ENCODE data around the gene TEDC1. TPM values are rescaled to one million over a fixed set of nuclear protein-coding genes. Genes with fewer than 3 reads are reported as not detected.

The TEDC1 gene
- total RNA-seq, 2 donors from 2014 or later, result 1.6 to 12.2 TPM

DNA sequence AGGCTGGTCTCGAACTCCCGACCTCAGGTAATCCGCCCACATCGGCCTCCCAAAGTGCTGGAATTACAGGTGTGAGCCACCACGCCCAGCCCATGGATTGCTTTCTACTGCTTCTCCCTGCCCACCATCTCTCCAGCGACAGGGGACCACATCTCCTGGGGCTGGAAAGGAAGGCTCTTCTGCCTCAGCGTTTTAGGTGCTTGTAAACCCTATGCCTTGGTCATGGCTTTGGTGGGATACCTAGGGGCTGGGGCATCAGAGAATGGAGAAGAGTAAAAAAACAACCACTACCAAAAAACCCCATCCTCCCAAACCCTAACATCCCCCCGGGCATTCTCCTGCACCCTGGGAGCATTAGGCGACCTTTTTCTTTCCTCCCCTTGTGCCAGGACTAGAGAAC, 34.3 kb downstream of the TEDC1 start:
- no peak for ATAC-seq

DNA sequence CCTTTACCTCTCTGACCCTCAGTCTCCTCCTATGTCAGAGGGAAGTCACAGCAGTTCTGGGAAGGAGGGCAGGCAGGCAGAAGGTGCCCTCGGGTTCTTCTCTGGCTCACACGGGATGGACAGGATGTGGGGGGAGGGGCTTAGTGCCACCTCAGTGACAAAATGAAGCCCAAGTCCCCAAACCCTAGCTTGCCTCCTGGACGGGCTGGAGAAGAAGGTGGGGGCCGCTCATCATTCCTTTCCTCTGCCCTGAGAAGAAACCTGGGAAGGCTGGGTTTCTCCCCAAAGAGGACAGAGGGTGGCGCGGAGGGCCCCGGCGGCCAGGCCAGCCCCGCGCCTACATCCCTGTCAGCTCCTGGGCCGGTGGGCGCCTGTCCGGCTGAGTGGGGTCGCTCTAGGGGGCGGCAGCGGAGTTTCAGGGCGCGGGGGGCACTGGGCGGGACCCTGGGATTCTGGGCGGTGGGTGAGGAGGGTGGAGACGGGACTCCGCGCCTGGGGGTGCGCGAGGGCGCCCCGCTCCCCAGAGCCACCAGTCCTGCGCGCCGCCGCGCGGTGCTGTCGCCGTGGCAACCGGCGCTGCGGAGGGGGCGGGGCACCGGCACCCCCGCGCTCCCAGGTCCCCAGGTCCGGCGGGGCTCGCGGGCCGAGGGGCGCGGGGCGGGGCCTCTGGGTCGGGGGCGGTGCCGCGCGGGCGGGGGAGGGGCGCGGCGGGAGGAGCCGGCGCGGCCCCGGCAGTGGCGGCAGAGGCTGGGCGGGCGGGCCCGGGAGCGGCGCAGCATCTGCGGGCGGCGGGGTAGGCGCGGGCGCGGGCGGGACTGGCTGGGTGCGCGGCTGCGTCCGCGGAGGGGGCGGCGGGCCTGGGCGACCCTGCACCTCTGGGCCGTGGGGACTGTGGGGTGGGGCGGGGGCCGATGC, 35.1 kb downstream of the TEDC1 start, which contains the start of gene TMEM121:
Gene TMEM121, plus strand, starts transcription at position 723 of the 915 bp plus-strand sequence. CDS start 2,252 bp downstream, outside the sequence.
- ATAC-seq, result peak; percentile 23
- DNase-seq, result peak; percentile 21 to 50 (median 33)
- Histone ChIP-seq H3K9me3 (no peaks in the 10 kb centered on the region), H3K27me3 (no peaks in the 10 kb centered on the region), H3K36me3 (replicated peaks in 1 of 2; ENCODE audit: insufficient read depth in 1 of 2, low read depth in 2 of 2) (no peaks in the 10 kb centered on the region), H3K4me1 (peaks cover 27% of the 10 kb centered on the region), H3K4me3 (peak within 1 kb of the TSS; percentile 24 to 27), H3K27ac (peak within 1 kb of the TSS in 1 of 4 donors; percentile 34)
- intact Hi-C loops (cut with DNase I), result no loop called here
- no peak for TF ChIP-seq POLR2A (IDR thresholded peaks at IDR 0.05)
- TF ChIP-seq, protein P1, sequence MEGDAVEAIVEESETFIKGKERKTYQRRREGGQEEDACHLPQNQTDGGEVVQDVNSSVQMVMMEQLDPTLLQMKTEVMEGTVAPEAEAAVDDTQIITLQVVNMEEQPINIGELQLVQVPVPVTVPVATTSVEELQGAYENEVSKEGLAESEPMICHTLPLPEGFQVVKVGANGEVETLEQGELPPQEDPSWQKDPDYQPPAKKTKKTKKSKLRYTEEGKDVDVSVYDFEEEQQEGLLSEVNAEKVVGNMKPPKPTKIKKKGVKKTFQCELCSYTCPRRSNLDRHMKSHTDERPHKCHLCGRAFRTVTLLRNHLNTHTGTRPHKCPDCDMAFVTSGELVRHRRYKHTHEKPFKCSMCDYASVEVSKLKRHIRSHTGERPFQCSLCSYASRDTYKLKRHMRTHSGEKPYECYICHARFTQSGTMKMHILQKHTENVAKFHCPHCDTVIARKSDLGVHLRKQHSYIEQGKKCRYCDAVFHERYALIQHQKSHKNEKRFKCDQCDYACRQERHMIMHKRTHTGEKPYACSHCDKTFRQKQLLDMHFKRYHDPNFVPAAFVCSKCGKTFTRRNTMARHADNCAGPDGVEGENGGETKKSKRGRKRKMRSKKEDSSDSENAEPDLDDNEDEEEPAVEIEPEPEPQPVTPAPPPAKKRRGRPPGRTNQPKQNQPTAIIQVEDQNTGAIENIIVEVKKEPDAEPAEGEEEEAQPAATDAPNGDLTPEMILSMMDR (IDR thresholded peaks at IDR 0.05), result no peak
- WGBS, 2 donors, result 0 to 2% methylated on average over 2 to 50 of the region's 88 CpGs

More for the DNA sequence above, 34.3 kb downstream of the TEDC1 start:
- no peak for DNase-seq
- peaks cover 27% of the 10 kb centered on the region for H3K4me1 ChIP-seq
- no peak overlapping the region for H3K4me3 ChIP-seq
- WGBS, 2 donors, result 83 to 89% methylated on average over 9 of the region's 9 CpGs
- H3K36me3 ChIP-seq (replicated peaks in 1 of 2; ENCODE audit: insufficient read depth in 1 of 2, low read depth in 2 of 2), result no peaks in the 10 kb centered on the region
- H3K27me3 ChIP-seq, result no peaks in the 10 kb centered on the region
- H3K9me3 ChIP-seq, result no peaks in the 10 kb centered on the region
- TF ChIP-seq, protein P1 (IDR thresholded peaks at IDR 0.05), result no peak
- no peak for TF ChIP-seq POLR2A (IDR thresholded peaks at IDR 0.05)
- no peak overlapping the region for H3K27ac ChIP-seq
- intact Hi-C loops (cut with DNase I), result no loop called here

DNA sequence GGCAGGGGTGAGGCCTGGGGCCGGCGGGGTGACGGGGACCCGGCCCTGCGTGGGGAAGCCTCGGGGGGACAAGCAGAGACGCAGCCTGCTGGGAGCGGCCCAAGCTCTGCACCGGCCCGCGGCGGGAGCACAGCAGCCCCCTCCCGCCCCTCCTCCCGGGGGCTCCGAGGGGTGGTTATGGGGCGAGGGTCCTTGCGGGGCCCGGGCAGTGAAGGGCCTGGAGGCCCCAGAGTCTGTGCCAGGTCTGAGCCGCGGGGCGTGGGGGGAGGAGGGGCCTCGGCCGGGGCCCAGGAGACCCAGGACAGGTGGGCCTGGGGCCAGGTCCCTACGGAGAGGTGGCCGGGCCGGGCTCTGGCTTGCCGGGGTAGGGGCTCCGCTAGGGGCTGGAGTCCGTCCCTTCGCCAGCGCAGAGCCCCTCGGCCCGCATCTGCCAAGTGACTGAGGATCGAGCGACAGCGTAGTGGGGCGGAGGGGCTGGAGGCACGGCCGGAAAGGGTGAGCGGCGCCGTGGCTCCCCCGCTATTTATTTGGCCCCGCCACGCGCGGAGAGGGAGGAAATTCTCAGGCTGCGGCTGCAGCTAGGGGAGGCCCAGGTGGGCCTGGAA, 35.8 kb downstream of the TEDC1 start:
- Histone ChIP-seq H3K4me1 (peaks cover 27% of the 10 kb centered on the region), H3K27ac (peak overlapping the region in 1 of 4 donors; percentile 23), H3K9me3 (no peaks in the 10 kb centered on the region), H3K36me3 (replicated peaks in 1 of 2; ENCODE audit: insufficient read depth in 1 of 2, low read depth in 2 of 2) (no peaks in the 10 kb centered on the region), H3K4me3 (peak overlapping the region; percentile 24 to 27), H3K27me3 (no peaks in the 10 kb centered on the region)
- TF ChIP-seq, protein P1 (IDR thresholded peaks at IDR 0.05), result no peak
- TF ChIP-seq POLR2A (IDR thresholded peaks at IDR 0.05), result no peak
- intact Hi-C loops (cut with DNase I), result no loop called here
- DNase-seq (peak in 2 of 4 donors; percentile 39 to 46), ATAC-seq (peak; percentile 5)
- WGBS, 2 donors, result 0 to 1% methylated on average over 5 to 45 of the region's 48 CpGs

DNA sequence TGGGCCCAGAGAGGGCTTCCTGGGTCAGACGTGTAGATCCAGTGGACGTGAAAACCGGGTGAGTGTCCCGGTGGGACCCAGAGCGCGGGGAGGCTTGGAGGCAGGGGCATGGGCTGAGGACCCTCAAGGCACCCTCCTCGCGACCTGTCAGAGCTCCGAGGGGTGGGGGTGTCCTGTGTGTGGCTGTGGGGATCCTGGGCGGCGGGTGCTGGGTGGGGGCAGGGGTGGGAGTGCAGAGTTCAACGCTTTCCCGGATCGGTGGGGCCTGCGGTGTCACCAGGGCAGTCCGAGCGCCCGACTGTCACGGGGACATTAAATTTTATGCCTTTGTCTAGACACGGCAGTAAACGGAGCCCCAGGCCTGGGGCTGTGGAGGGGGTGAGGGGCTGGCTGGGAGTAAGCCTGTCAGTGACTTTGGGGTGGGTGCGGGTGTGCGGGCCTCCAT, 36.4 kb downstream of the TEDC1 start:
- peak overlapping the region in 1 of 4 donors; percentile 23 for H3K27ac ChIP-seq
- no peaks in the 10 kb centered on the region for H3K36me3 ChIP-seq (replicated peaks in 1 of 2; ENCODE audit: insufficient read depth in 1 of 2, low read depth in 2 of 2)
- no peaks in the 10 kb centered on the region for H3K27me3 ChIP-seq
- WGBS, 2 donors, result 37 to 59% methylated on average over 9 to 14 of the region's 23 CpGs
- intact Hi-C loops (cut with DNase I), result no loop called here
- H3K4me3 ChIP-seq, result peak overlapping the region in 1 of 2 donors; percentile 24
- peaks cover 27% of the 10 kb centered on the region for H3K4me1 ChIP-seq
- TF ChIP-seq, protein P1 (IDR thresholded peaks at IDR 0.05), result no peak
- TF ChIP-seq POLR2A (IDR thresholded peaks at IDR 0.05), result no peak
- no peaks in the 10 kb centered on the region for H3K9me3 ChIP-seq
- no peak for DNase-seq
- ATAC-seq, result no peak

Data from body of pancreas (tissue), 4 donors.